Measurements from ENCODE around the gene LATS2.

LATS2 gene

GRCh38 chr13:21020176-21020575, 41.2 kb downstream of the LATS2 start:
- no peak for ATAC-seq
- TF ChIP-seq RARB (CRISPR knock-in tag; IDR thresholded peaks at IDR 0.05) (no peak), GLIS3 (CRISPR knock-in tag; IDR thresholded peaks at IDR 0.05) (no peak), ZNF8 (CRISPR knock-in tag; IDR thresholded peaks at IDR 0.05) (no peak), BACH2 (CRISPR knock-in tag; IDR thresholded peaks at IDR 0.05; ENCODE audit: borderline replicate concordance) (no peak)

GRCh38 chr13:21018220-21018619, 43.2 kb downstream of the LATS2 start:
- no peak for TF ChIP-seq TSHZ2 (CRISPR knock-in tag; IDR thresholded peaks at IDR 0.05)
- TF ChIP-seq ZC3H10 (CRISPR knock-in tag; IDR thresholded peaks at IDR 0.05): no peak
- TF ChIP-seq ZNF565 (CRISPR knock-in tag; conservative IDR thresholded peaks at IDR 0.05; ENCODE audit: low read depth): no peak
- no peak for TF ChIP-seq PPARA (CRISPR knock-in tag; IDR thresholded peaks at IDR 0.05; ENCODE audit: borderline replicate concordance)
- ATAC-seq: no peak

- ATAC-seq: peak; percentile 4; the same call in 2 of the 3 replicates
- no peak for TF ChIP-seq GLIS3 (CRISPR knock-in tag; IDR thresholded peaks at IDR 0.05)
Observed at GRCh38 chr13:21016487-21016886, 44.9 kb downstream of the LATS2 start.

GRCh38 chr13:21015284-21015683, 46.1 kb downstream of the LATS2 start:
- TF ChIP-seq TOX (CRISPR knock-in tag; IDR thresholded peaks at IDR 0.05; ENCODE audit: borderline replicate concordance) (no peak), ISL1 (CRISPR knock-in tag; IDR thresholded peaks at IDR 0.05) (no peak), TSHZ2 (CRISPR knock-in tag; IDR thresholded peaks at IDR 0.05) (no peak), RARB (CRISPR knock-in tag; IDR thresholded peaks at IDR 0.05) (no peak), ESRRG (CRISPR knock-in tag; IDR thresholded peaks at IDR 0.05) (no peak), GLIS3 (CRISPR knock-in tag; IDR thresholded peaks at IDR 0.05) (no peak), ZNF8 (CRISPR knock-in tag; IDR thresholded peaks at IDR 0.05) (no peak), TCF4 (CRISPR knock-in tag; IDR thresholded peaks at IDR 0.05; ENCODE audit: borderline replicate concordance) (no peak), CSDC2 (CRISPR knock-in tag; IDR thresholded peaks at IDR 0.05) (no peak), ZFP30 (CRISPR knock-in tag; IDR thresholded peaks at IDR 0.05) (no peak), ZNF70 (CRISPR knock-in tag; IDR thresholded peaks at IDR 0.05) (no peak), PATZ1 (CRISPR knock-in tag; IDR thresholded peaks at IDR 0.05; ENCODE audit: borderline replicate concordance) (no peak), CREB5 (CRISPR knock-in tag; IDR thresholded peaks at IDR 0.05; ENCODE audit: low read depth) (no peak), ZC3H10 (CRISPR knock-in tag; IDR thresholded peaks at IDR 0.05) (no peak), POU6F1 (CRISPR knock-in tag; IDR thresholded peaks at IDR 0.05; ENCODE audit: borderline replicate concordance, low read depth) (no peak), PPARA (CRISPR knock-in tag; IDR thresholded peaks at IDR 0.05; ENCODE audit: borderline replicate concordance) (no peak), ZNF565 (CRISPR knock-in tag; conservative IDR thresholded peaks at IDR 0.05; ENCODE audit: low read depth) (no peak)
- ATAC-seq: no peak

Measured in SK-N-SH treated with all-trans-retinoic acid at 6 μM for 48 hours (cell line).